Natural killer cell (primary cell): Measurements from ENCODE around the gene EBF4. TPM values are rescaled to one million over a fixed set of nuclear protein-coding genes. Genes with fewer than 3 reads are reported as not detected.

ENCODE experiments used
- ATAC-seq, 3 donors: fragments of 150-1000 bp in 2 of 3; fragments of 200-7000 bp in 1 of 3; cut with Tn5 transposase; 1 replicate in 1 of 3; 2 replicates in 2 of 3; pipeline ENCODE4 v1.10.0; 2021; ENCODE audit warnings: mild to moderate bottlenecking in 2 of 3, moderate library complexity in 2 of 3
- DNase-seq, 2 donors: peaks; one replicate each; pipeline versions ENCODE4 v3.0.0 to v3.0.0-alpha.2; 2013 to 2021; ENCODE audit warnings: mixed read lengths in 1 of 2
- H3K27ac ChIP-seq: one replicate; pipeline ENCODE4 v1.5.1; 2013; ENCODE audit warnings: mild to moderate bottlenecking, low read length
- H3K27me3 ChIP-seq: one replicate; pipeline ENCODE4 v1.6.1; 2013; ENCODE audit warnings: low read length; ENCODE audit not compliant: control insufficient read depth, insufficient read depth
- H3K36me3 ChIP-seq: one replicate; pipeline ENCODE4 v1.6.1; 2013; ENCODE audit warnings: low read length; ENCODE audit not compliant: control insufficient read depth, insufficient read depth
- H3K4me1 ChIP-seq: one replicate; pipeline ENCODE4 v1.6.1; 2013; ENCODE audit warnings: low read length; ENCODE audit not compliant: control insufficient read depth, insufficient read depth
- H3K4me3 ChIP-seq: one replicate; pipeline ENCODE4 v1.5.1; 2013; ENCODE audit warnings: low read length
- H3K9me3 ChIP-seq: one replicate; pipeline ENCODE4 v1.6.1; 2013; ENCODE audit warnings: low read length; ENCODE audit not compliant: control insufficient read depth, insufficient read depth
- H3K27ac Mint-ChIP-seq, 2 donors: one replicate each; pipeline ENCODE4 v1.8.0; 2022; ENCODE audit warnings: mild to moderate bottlenecking in 2 of 2, mixed read lengths in 2 of 2, moderate library complexity in 1 of 2
- H3K27me3 Mint-ChIP-seq, 2 donors: one replicate each; pipeline ENCODE4 v1.8.0; 2022; ENCODE audit warnings: low read depth in 2 of 2, mixed read lengths in 2 of 2
- H3K36me3 Mint-ChIP-seq: one replicate; pipeline ENCODE4 v1.8.0; 2022; ENCODE audit warnings: mixed read lengths
- H3K4me1 Mint-ChIP-seq, 2 donors: one replicate each; pipeline ENCODE4 v1.8.0; 2022; ENCODE audit warnings: mixed read lengths in 2 of 2
- H3K4me3 Mint-ChIP-seq: one replicate; pipeline ENCODE4 v1.8.0; 2022; ENCODE audit warnings: mild to moderate bottlenecking, moderate library complexity, mixed read lengths
- H3K9me3 Mint-ChIP-seq, 2 donors: one replicate each; pipeline ENCODE4 v1.8.0; 2022; ENCODE audit warnings: mixed read lengths in 2 of 2
- CTCF ChIP-seq: fragments of 200-600 bp; IDR thresholded peaks from one replicate; pipeline ENCODE4 v1.8.0; 2022; ENCODE audit warnings: antibody characterized with exemption
- WGBS: methylation state at CpG from one replicate; pipeline ENCODE4 v1.1.7; 2013; ENCODE audit warnings: missing lambda C conversion rate; ENCODE audit not compliant: insufficient coverage; 5-methylcytosine and 5-hydroxymethylcytosine counted together
- intact Hi-C: fragments of 100-400 bp; cut with micrococcal nuclease; formaldehyde crosslinking; loops from one replicate; pipeline ENCODE4 v1.14.2; 2022
- total RNA-seq, 4 donors: library from RNA; stranded (reverse); fragments of 120-200 nt in 1 of 4; gene quantifications; one replicate each; pipeline versions ENCODE4 v1.2.3 to v1.2.4, GENCODE V29; 2013 to 2022

The EBF4 gene
- total RNA-seq, 3 donors from 2014 or later (not counting 1 experiment from before 2014, with no cell fraction given) = 17.1 to 21.7 (median 20.4) TPM

DNA sequence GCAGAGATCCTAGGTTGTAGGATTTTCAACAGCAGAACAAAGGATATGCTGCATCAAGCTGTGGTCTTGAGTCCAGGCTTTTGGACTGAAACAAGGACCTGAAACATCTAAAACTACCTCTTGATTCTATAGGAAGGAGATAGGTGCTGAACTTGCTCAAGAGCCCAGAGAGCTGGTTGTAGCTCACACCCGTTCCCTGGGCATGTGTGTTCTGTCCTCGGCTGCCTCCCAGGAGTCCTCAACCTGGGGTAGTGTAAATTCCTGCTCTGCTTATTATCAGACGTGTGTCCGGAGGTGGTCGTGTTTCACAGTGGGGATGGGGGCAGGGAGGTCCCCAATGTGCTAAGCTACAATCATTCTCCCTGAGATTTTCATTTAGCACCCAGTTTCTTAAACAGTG, 35.3 kb upstream of the EBF4 start:
- WGBS = 85% methylated on average over 5 of the region's 5 CpGs
- no peak overlapping the region for H3K4me3 Mint-ChIP-seq
- Histone ChIP-seq H3K4me1 (peaks cover 20% of the 10 kb centered on the region), H3K27me3 (no peaks in the 10 kb centered on the region), H3K36me3 (peaks cover 78% of the 10 kb centered on the region), H3K27ac (no peak overlapping the region), H3K9me3 (no peaks in the 10 kb centered on the region), H3K4me3 (no peak overlapping the region)
- DNase-seq = no peak
- no peaks in the 10 kb centered on the region for H3K9me3 Mint-ChIP-seq
- no peaks in the 10 kb centered on the region for H3K27me3 Mint-ChIP-seq
- peaks cover 27% of the 10 kb centered on the region for H3K36me3 Mint-ChIP-seq
- TF ChIP-seq CTCF = no peak
- peaks cover 23 to 28% of the 10 kb centered on the region in 2 donors for H3K4me1 Mint-ChIP-seq
- intact Hi-C loops = no loop called here
- no peak for ATAC-seq
- H3K27ac Mint-ChIP-seq = peak overlapping the region in 1 of 2 donors; percentile 10

GRCh38 chr20:2657674-2658073, 34.9 kb upstream of the EBF4 start:
- H3K4me3 ChIP-seq = no peak overlapping the region
- ATAC-seq (no peak), DNase-seq (no peak)
- H3K36me3 ChIP-seq = peaks cover 80% of the 10 kb centered on the region
- H3K27me3 ChIP-seq = no peaks in the 10 kb centered on the region
- Mint-ChIP-seq H3K27ac (no peak overlapping the region), H3K27me3 (no peaks in the 10 kb centered on the region), H3K4me3 (no peak overlapping the region), H3K4me1 (peaks cover 23 to 28% of the 10 kb centered on the region in 2 donors), H3K36me3 (peaks cover 27% of the 10 kb centered on the region), H3K9me3 (no peaks in the 10 kb centered on the region)
- peaks cover 20% of the 10 kb centered on the region for H3K4me1 ChIP-seq
- H3K27ac ChIP-seq = no peak overlapping the region
- intact Hi-C loops = no loop called here
- no peak for TF ChIP-seq CTCF
- 94% methylated on average over 5 of the region's 5 CpGs for WGBS
- no peaks in the 10 kb centered on the region for H3K9me3 ChIP-seq

DNA sequence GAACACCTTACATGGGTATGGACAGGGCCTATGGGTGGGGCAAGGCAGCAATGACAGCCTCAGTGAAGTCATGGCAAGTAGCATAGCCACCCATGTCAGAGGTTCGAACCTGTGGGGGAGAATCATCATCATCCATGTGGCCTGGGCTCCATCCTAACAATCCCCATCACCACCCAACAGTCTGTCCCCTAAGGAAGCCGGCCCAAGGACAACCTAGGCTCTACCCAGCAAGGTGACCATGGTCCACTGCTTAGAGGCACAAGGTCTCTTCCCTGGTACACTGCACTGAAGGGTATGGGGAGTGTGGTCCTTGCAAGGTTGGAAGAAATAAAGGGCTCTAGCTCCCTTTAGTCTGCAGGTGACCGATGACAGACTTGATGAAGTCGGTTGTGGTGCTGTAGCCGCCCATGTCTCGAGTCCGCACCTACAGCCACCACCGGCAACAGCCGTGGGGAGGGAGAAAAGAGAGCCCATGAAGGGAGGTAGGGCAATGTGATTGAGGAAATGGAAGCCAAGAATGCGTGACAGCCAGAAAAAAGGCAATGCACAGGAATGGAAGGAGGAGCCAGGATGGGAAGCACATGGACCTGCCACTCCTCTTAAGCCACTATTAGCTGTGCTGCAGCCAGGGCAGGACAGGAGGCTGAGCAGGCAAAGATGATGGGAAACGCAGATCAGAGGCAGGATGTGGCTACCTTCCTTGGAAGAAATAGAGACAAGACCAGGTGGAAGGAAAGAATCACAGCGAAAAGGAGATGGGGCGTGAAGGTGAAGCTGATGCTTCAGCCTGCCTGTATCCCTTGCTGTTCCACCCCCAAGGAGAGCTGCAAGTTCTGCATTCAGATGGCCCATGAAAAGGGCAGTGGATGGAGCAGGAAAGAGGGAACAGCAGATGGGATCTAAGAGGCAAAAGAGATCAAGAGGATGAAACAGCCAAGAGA, 33.9 kb upstream of the EBF4 start:
- intact Hi-C loops = no loop called here
- H3K4me1 Mint-ChIP-seq = peaks cover 27 to 36% of the 10 kb centered on the region in 2 donors

More for the DNA sequence above, 33.9 kb upstream of the EBF4 start:
- Histone ChIP-seq H3K27ac (no peak overlapping the region), H3K4me3 (no peak overlapping the region), H3K27me3 (no peaks in the 10 kb centered on the region), H3K36me3 (peaks cover 80% of the 10 kb centered on the region), H3K4me1 (peaks cover 17% of the 10 kb centered on the region), H3K9me3 (no peaks in the 10 kb centered on the region)
- 85% methylated on average over 13 of the region's 13 CpGs for WGBS
- TF ChIP-seq CTCF = no peak
- Mint-ChIP-seq H3K4me3 (no peak overlapping the region), H3K27ac (peak overlapping the region in 1 of 2 donors; percentile 47), H3K9me3 (no peaks in the 10 kb centered on the region), H3K36me3 (peaks cover 27% of the 10 kb centered on the region), H3K27me3 (no peaks in the 10 kb centered on the region)
- DNase-seq (no peak), ATAC-seq (peak in 1 of 3 donors; percentile 20)
